Measurements from ENCODE around the gene ATP1A4.
"Not testable (repeated sequence)": the region's sequence is repeated elsewhere in the genome, so short reads cannot be mapped to it uniquely, and the experiment has no call there.

Gene ATP1A4

DNA sequence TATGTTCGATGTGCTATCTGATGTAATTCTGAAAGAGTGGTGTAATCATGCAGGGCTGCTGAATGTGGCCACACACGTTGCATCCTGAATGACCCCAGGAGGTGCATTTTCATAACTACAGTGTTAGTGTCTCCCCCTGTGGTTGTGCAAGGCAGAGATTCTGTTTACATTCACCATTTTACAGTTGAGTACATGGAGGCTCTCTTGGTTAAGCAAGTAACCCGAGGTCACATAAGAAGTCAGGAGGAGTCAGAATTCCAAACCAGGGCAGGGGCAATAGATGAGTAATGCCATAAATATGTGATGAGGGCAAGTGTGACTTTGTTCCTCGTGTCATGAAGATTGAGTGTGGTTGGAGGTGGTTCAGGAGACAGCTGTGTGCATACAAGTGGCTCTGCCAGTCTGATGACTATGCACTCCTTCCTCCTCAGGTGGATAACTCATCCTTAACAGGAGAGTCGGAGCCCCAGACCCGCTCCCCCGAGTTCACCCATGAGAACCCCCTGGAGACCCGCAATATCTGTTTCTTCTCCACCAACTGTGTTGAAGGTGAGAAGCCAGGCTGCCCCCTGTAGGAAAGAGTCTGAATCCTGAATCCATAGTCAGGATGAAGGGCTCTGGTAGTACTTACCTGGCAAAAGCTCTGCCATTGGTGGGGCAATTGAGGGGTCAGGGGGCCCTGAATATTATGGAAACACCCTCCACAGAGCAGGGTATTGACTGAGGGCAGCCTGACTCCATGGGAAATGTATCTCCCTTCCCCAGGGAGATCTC lies 26.5 kb upstream of the ATP1A4 start:
- DNase-seq, result no peak

GRCh38 chr1:160125746-160126145 lies 25.7 kb upstream of the ATP1A4 start:
- no peak for DNase-seq

GRCh38 chr1:160126342-160126741 lies 25.1 kb upstream of the ATP1A4 start:
- DNase-seq, result not testable (repeated sequence)

GRCh38 chr1:160127381-160127780 lies 24.0 kb upstream of the ATP1A4 start:
- DNase-seq, result no peak

- no peak for DNase-seq
Observed at GRCh38 chr1:160127865-160128523, 23.4 kb upstream of the ATP1A4 start.

DNA sequence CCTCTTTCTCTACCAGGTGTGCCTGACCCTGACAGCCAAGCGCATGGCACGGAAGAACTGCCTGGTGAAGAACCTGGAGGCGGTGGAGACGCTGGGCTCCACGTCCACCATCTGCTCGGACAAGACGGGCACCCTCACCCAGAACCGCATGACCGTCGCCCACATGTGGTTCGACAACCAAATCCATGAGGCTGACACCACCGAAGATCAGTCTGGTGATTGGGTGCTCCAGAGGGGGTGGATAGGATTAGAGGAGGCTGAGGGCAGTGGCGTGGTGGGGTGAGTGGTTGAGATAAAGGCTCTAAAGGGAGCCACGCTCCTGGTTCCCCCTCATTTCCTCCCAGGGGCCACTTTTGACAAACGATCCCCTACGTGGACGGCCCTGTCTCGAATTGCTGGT lies 22.8 kb upstream of the ATP1A4 start:
- DNase-seq, result no peak

DNA sequence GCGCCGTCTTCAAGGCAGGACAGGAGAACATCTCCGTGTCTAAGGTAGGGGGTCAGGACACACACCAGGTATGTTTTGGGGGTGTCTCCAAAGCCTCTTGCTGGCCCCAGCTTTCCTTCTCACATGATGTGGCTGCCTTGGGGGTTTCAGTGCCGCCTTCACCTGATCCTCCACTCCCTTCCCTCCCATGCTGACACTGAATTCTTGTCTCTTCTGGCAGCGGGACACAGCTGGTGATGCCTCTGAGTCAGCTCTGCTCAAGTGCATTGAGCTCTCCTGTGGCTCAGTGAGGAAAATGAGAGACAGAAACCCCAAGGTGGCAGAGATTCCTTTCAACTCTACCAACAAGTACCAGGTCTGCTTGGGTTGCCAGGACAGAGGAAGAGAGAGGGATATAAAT lies 22.4 kb upstream of the ATP1A4 start:
- DNase-seq, result no peak

DNA sequence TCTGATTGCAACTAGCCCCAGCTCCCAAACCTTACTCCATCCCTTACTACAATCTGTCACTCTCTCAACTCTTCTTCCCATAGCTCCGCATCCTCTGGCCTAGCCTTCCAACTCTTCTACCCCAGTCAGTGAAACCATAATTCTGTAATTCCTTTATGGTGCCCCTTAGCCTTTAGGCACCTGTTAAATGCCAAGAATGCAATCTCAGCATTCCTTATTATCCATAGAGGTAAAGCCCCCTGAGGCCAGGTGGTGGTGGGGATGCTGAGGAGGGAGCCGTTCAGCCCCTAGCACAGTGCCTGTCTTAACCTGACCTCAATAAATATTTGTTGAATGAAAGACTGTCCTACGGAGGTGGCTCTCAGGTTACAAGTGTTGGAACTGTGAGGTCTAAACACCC lies 21.8 kb upstream of the ATP1A4 start:
- no peak for DNase-seq

DNA sequence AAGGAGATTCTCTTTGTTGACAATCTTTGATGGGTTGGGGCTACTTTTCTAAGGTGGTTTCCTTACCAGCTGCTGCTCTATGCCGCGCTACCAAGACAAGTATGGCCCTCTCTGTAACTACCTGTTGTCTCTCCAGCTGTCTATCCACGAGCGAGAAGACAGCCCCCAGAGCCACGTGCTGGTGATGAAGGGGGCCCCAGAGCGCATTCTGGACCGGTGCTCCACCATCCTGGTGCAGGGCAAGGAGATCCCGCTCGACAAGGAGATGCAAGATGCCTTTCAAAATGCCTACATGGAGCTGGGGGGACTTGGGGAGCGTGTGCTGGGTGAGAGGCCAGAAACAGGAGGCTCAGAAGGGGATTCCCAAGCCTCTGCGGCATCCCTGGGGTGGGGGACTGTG lies 21.4 kb upstream of the ATP1A4 start:
- DNase-seq, result no peak

DNA sequence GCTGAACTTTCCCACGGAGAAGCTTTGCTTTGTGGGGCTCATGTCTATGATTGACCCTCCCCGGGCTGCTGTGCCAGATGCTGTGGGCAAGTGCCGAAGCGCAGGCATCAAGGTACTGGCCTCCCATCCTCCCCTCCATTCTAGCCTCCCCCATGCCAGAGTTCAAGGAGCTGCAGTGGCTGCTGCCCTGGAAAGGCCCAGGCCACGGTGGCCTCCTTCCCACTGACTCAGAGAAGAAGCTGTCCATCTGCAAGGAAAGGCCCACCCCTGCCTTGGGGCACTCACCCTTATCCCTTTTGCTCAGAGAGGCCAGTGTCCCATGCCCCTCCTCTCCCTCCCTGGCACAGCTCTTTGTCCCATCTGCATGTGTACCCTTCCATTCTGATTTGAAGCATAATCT lies 20.9 kb upstream of the ATP1A4 start:
- DNase-seq, result no peak

DNA sequence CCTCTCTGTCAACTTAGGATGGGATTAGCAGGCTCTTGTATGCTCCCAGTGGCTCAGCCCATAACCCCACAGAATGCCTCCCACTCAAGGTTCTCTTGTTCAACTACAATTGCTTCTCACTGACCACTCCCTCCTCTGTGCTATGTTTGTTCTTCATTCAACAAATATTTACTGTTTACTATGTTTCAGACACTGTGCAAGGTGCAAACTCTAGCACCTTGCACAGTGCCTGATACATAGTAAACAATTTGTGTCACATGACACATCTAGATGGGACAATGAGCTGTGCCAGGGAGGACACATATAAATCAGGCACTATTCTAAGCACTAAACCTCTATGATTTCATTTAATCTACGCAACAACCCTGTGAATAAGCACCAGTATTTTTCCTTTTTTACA lies 20.5 kb upstream of the ATP1A4 start:
- DNase-seq, result no peak

- DNase-seq, result no peak
Observed at GRCh38 chr1:160131803-160132565, 19.4 kb upstream of the ATP1A4 start.

GRCh38 chr1:160133990-160134770 lies 17.2 kb upstream of the ATP1A4 start:
- no peak for DNase-seq

DNA sequence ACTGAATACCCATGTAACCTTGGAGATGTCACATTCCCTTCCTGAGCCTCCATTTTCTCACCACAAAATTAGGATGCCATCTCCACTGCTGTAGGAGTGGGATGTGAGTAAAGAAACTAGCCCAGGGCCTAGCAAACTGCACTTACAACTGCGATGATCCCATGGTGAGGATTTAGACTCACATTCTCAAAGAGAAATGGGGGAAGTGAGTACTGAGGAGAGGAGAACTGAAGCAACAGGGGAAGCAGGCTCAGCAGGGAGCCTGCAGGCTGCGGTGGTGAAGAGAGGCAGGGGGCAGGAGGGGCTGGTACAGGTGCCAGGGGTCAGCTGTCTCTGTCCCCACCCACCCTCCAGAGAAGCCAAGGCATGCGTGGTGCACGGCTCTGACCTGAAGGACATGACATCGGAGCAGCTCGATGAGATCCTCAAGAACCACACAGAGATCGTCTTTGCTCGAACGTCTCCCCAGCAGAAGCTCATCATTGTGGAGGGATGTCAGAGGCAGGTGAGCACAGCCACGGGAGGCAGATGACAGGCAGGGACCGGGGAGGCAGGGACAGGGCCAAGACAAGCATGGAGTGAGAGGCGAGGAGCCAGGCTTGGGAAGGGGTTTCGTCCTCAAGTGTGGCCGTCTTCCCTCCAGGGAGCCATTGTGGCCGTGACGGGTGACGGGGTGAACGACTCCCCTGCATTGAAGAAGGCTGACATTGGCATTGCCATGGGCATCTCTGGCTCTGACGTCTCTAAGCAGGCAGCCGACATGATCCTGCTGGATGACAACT lies 16.4 kb upstream of the ATP1A4 start:
- no peak for DNase-seq

DNA sequence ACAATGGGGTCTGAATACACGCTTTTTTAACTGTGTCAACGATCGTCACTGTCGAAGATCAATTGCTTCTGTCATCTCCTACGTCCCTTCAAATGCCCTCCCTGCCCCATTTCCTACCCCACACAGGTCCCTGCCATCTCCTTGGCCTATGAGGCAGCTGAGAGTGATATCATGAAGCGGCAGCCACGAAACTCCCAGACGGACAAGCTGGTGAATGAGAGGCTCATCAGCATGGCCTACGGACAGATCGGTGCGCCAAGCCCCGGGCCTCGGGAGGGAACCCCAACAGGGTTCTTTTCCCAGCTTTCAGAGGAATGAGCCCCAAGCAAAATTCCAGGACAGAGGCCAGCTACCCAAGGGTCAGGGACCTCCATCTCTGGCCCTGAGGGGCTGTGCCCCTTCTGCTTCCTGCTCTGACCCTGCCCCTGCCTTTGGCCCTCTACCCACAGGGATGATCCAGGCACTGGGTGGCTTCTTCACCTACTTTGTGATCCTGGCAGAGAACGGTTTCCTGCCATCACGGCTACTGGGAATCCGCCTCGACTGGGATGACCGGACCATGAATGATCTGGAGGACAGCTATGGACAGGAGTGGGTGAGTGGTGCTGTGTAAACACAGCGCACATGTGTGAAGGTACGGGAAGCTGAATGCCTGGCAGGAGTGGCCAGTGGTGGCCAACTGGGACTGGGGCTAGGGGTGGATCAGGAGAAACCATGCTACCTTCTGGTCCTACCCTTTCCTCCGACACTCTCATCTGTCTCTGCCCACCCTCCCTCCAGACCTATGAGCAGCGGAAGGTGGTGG lies 15.1 kb upstream of the ATP1A4 start:
- no peak for DNase-seq

DNA sequence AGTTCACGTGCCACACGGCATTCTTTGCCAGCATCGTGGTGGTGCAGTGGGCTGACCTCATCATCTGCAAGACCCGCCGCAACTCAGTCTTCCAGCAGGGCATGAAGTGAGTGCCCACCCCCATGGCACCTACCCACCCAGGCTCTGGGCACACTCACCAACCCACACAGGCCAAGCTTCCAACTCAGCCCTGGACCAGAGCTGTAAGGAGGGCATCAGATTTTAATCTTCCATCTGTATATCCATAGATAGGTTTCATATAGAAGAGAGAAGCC lies 14.5 kb upstream of the ATP1A4 start:
- DNase-seq, result no peak

- DNase-seq, result no peak
Observed at GRCh38 chr1:160137216-160137862, 14.1 kb upstream of the ATP1A4 start.

- DNase-seq, result no peak
Observed at GRCh38 chr1:160139840-160140239, 11.6 kb upstream of the ATP1A4 start.

DNA sequence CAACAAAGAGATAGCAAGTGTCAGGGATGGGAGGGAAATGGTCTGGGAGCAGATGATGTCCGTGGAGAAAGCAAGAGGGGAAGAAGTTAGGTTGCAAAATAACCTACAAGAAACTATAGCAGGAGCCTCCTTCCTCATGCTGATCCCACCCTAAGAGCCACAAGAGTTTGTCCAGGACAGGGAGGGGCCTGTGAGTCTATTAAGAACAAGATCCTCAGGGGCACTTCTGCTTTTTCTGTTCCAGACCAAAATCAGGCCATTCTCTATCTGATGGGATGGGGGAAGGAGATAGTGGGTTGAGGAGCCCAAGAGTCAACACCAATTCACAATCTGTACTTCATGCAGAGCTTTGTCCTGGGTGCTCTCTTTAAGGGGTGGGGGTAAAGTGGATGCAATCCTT lies 7.7 kb upstream of the ATP1A4 start:
- DNase-seq, result no peak

DNA sequence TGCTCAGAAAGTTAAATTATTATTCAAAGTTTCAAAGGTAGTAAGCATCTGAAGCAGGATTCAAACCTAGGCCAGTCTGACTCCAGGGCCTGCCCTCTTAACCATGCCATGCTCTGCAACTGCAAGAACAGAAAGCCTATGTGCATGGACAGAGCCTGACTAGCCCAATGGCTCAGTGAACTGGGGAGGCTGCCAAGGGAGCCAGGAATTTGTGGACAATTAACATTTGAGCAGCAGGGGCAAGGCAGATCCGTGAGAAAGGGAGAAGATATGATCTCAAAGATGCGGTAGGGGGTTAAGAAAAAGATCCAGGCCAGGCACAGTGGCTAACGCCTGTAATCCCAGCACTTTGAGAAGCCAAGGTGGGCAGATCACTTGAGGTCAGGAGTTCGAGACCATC lies 6.5 kb upstream of the ATP1A4 start:
- no peak for DNase-seq

- no peak for DNase-seq
Observed at GRCh38 chr1:160146107-160146506, 5.3 kb upstream of the ATP1A4 start.

Measured in stimulated activated CD8-positive, alpha-beta memory T cell treated with anti-CD3 and anti-CD28 coated beads, Interleukin-4, amount 100 ng/mL, for 48 hours (primary cell).